Body of pancreas (tissue), 4 donors: ENCODE data around the gene HMG20A. TPM values are rescaled to one million over a fixed set of nuclear protein-coding genes. Genes with fewer than 3 reads are reported as not detected.

ENCODE experiments used
- ATAC-seq: fragments of 150-250 bp; one replicate; pipeline ENCODE4 v1.9.1; 2016
- DNase-seq, 4 donors: peaks; one replicate each; pipeline ENCODE4 v3.0.0-alpha.2; 2019
- H3K27ac ChIP-seq, 4 donors: fragments of 200-600 bp; sonication (generic); 1 replicate in 3 of 4; 2 replicates in 1 of 4; pipeline versions ENCODE4 v1.5.1 to v1.6.1; 2016 to 2019; ENCODE audit warnings: mild to moderate bottlenecking in 1 of 4, mixed read lengths in 1 of 4, moderate library complexity in 1 of 4
- H3K27me3 ChIP-seq, 2 donors: fragments of 200-600 bp; sonication (generic); one replicate each; pipeline ENCODE4 v1.6.0; 2016; ENCODE audit warnings: mild to moderate bottlenecking in 1 of 2
- H3K36me3 ChIP-seq, 2 donors: fragments of 200-600 bp; sonication (generic); replicated peaks in 1 of 2; 2 replicates each; pipeline ENCODE4 v1.5.1; 2016; ENCODE audit warnings: low read depth in 2 of 2; ENCODE audit not compliant: insufficient read depth in 1 of 2
- H3K4me1 ChIP-seq: fragments of 200-600 bp; sonication (generic); one replicate; pipeline ENCODE4 v1.6.0; 2016
- H3K4me3 ChIP-seq, 2 donors: fragments of 200-600 bp; sonication (generic); 1 replicate in 1 of 2; 2 replicates in 1 of 2; pipeline ENCODE4 v1.5.1; 2016 to 2019
- H3K9me3 ChIP-seq, 3 donors: fragments of 200-600 bp; sonication (generic); 1 replicate in 2 of 3; 2 replicates in 1 of 3; pipeline ENCODE4 v1.5.1; 2016
- POLR2A ChIP-seq, 3 donors: fragments of 450-650 bp; IDR thresholded peaks; one replicate each; pipeline ENCODE4 v1.6.1; 2016; ENCODE audit warnings: antibody characterized with exemption in 3 of 3, mild to moderate bottlenecking in 2 of 3
- WGBS, 2 donors: methylation state at CpG; one replicate each; pipeline ENCODE4 v1.1.5; 2017; 5-methylcytosine and 5-hydroxymethylcytosine counted together
- intact Hi-C: fragments of 100-400 bp; cut with DNase I; formaldehyde crosslinking; loops from one replicate; pipeline ENCODE4 v1.15.1; 2023
- total RNA-seq, 2 donors: library from RNA; depleted of rRNA; stranded (reverse); fragments of >200 nt; gene quantifications; one replicate each; pipeline ENCODE4 v1.1.0, GENCODE V29; 2016
- TF ChIP-seq, protein P1 (sequence below), 7 experiments: fragments of 450-650 bp in 4 of 7; fragments of 200-600 bp in 3 of 7; sonication (generic) in 3 of 7; IDR thresholded peaks; one replicate each; pipeline ENCODE4 v1.5.1; 2016 to 2019; ENCODE audit warnings: antibody characterized with exemption in 7 of 7

Gene HMG20A
- total RNA-seq, 2 donors from 2014 or later = 21.8 to 59.0 TPM

DNA sequence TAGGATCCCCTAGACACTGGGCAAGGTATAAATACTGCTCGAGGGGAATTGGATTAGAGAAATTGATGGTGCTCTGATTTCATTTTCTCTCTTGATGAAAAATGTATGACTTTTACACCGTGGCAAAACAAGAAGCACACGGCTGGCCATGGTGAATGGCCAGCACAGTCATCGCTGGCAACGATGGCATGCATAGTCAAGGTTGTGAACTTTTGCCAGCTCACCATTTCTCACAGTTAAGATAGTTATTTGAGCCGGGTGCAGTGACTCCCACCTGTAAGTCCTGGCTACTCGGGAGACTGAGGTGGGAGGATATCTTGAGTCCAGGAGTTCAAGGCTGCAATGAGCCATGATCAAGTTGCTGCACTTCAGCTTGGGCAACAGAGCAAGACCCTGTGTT lies 95.4 kb downstream of the HMG20A start:
- H3K36me3 ChIP-seq = no peaks in the 10 kb centered on the region
- TF ChIP-seq, protein P1, sequence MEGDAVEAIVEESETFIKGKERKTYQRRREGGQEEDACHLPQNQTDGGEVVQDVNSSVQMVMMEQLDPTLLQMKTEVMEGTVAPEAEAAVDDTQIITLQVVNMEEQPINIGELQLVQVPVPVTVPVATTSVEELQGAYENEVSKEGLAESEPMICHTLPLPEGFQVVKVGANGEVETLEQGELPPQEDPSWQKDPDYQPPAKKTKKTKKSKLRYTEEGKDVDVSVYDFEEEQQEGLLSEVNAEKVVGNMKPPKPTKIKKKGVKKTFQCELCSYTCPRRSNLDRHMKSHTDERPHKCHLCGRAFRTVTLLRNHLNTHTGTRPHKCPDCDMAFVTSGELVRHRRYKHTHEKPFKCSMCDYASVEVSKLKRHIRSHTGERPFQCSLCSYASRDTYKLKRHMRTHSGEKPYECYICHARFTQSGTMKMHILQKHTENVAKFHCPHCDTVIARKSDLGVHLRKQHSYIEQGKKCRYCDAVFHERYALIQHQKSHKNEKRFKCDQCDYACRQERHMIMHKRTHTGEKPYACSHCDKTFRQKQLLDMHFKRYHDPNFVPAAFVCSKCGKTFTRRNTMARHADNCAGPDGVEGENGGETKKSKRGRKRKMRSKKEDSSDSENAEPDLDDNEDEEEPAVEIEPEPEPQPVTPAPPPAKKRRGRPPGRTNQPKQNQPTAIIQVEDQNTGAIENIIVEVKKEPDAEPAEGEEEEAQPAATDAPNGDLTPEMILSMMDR (IDR thresholded peaks at IDR 0.05) = no peak
- no peak for TF ChIP-seq POLR2A (IDR thresholded peaks at IDR 0.05)
- DNase-seq = peak in 1 of 4 donors; percentile 21
- no peaks in the 10 kb centered on the region for H3K4me1 ChIP-seq
- ATAC-seq = no peak
- no peak overlapping the region for H3K4me3 ChIP-seq
- no peaks in the 10 kb centered on the region for H3K27me3 ChIP-seq
- WGBS, 2 donors = 38 to 61% methylated on average over 7 of the region's 7 CpGs
- intact Hi-C loops = no loop called here
- H3K27ac ChIP-seq = no peak overlapping the region
- no peaks in the 10 kb centered on the region for H3K9me3 ChIP-seq

GRCh38 chr15:77516786-77517185 lies 96.1 kb downstream of the HMG20A start:
- ATAC-seq = no peak
- 90 to 95% methylated on average over 10 to 12 of the region's 12 CpGs for WGBS, 2 donors
- TF ChIP-seq, protein P1 (IDR thresholded peaks at IDR 0.05) = no peak
- no peak for TF ChIP-seq POLR2A (IDR thresholded peaks at IDR 0.05)

DNA sequence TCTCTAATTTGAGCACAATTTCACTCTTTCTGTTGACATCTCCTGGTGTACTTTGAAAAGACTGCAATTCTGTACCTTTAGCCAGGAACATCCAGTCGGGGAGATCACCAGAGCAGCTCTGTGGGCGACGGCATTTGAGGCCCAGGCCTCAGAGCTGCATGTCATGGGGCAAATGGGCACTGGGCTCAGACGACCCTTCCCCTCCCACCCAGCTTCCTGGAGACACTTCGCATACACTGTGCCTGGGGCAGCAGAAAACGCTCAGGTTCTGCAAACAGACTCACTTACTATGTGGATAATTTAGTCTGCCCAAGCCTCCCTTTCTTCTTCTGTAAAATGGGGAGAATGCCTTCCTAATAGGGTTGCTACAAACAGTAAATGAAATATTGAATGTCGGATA lies 96.9 kb downstream of the HMG20A start:
- Histone ChIP-seq H3K4me3 (no peak overlapping the region), H3K27me3 (no peaks in the 10 kb centered on the region), H3K9me3 (no peaks in the 10 kb centered on the region), H3K36me3 (no peaks in the 10 kb centered on the region), H3K4me1 (no peaks in the 10 kb centered on the region), H3K27ac (no peak overlapping the region)
- TF ChIP-seq POLR2A (IDR thresholded peaks at IDR 0.05) = no peak
- TF ChIP-seq, protein P1 (IDR thresholded peaks at IDR 0.05) = no peak
- ATAC-seq (no peak), DNase-seq (no peak)
- intact Hi-C loops = no loop called here
- 79 to 82% methylated on average over 7 of the region's 7 CpGs for WGBS, 2 donors

More at GRCh38 chr15:77516786-77517185, 96.1 kb downstream of the HMG20A start:
- H3K27me3 ChIP-seq = no peaks in the 10 kb centered on the region
- H3K27ac ChIP-seq = no peak overlapping the region
- no peaks in the 10 kb centered on the region for H3K36me3 ChIP-seq
- intact Hi-C loops = no loop called here
- no peaks in the 10 kb centered on the region for H3K4me1 ChIP-seq
- DNase-seq = no peak
- H3K4me3 ChIP-seq = no peak overlapping the region
- H3K9me3 ChIP-seq = no peaks in the 10 kb centered on the region

GRCh38 chr15:77518458-77518857 lies 97.8 kb downstream of the HMG20A start:
- H3K4me3 ChIP-seq = no peak overlapping the region
- intact Hi-C loops = no loop called here
- H3K9me3 ChIP-seq = no peaks in the 10 kb centered on the region
- TF ChIP-seq, protein P1 (IDR thresholded peaks at IDR 0.05) = no peak
- TF ChIP-seq POLR2A (IDR thresholded peaks at IDR 0.05) = no peak
- 91 to 93% methylated on average over 6 of the region's 6 CpGs for WGBS, 2 donors
- H3K27ac ChIP-seq = no peak overlapping the region
- ATAC-seq = no peak
- no peaks in the 10 kb centered on the region for H3K36me3 ChIP-seq
- no peaks in the 10 kb centered on the region for H3K4me1 ChIP-seq
- no peaks in the 10 kb centered on the region for H3K27me3 ChIP-seq
- DNase-seq = no peak

DNA sequence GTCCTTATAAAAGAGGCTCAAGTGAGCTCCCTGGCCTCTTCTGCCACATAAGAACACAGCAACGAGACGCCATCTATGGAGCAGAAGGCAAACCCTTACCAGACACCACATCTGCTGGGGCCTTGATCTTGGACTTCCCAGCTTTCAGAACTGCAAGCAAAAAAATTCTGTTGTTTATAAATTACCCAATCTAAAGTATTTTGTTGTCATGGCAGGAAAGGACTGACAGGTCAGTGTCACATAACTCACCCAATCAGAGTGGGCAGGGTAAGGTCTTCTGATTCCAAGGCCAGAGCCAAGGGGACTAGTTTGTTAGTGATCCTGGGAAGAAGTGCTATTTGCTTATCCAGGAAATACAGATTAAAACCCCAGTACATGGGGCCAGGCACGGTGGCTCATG lies 98.9 kb downstream of the HMG20A start:
- no peak for ATAC-seq

More for the DNA sequence above, 98.9 kb downstream of the HMG20A start:
- intact Hi-C loops = no loop called here
- Histone ChIP-seq H3K36me3 (no peaks in the 10 kb centered on the region), H3K9me3 (no peaks in the 10 kb centered on the region), H3K27ac (no peak overlapping the region), H3K4me3 (no peak overlapping the region), H3K4me1 (no peaks in the 10 kb centered on the region), H3K27me3 (no peaks in the 10 kb centered on the region)
- TF ChIP-seq, protein P1 (IDR thresholded peaks at IDR 0.05) = no peak
- TF ChIP-seq POLR2A (IDR thresholded peaks at IDR 0.05) = no peak
- 78 to 85% methylated on average over 3 of the region's 3 CpGs for WGBS, 2 donors
- DNase-seq = no peak
